GM19324 (cell line): ENCODE measurements around the gene TBC1D22A.
A peak's percentile ranks its signal among the peaks of the same experiment; 100 is the strongest.

Experiments
- ATAC-seq: cut with Tn5 transposase; IDR thresholded peaks from one replicate; pipeline ENCODE4 v1.9.1; 2021; ENCODE audit warnings: mild to moderate bottlenecking, moderate library complexity; ENCODE audit not compliant: unreplicated experiment, low FRiP score

TBC1D22A gene

DNA sequence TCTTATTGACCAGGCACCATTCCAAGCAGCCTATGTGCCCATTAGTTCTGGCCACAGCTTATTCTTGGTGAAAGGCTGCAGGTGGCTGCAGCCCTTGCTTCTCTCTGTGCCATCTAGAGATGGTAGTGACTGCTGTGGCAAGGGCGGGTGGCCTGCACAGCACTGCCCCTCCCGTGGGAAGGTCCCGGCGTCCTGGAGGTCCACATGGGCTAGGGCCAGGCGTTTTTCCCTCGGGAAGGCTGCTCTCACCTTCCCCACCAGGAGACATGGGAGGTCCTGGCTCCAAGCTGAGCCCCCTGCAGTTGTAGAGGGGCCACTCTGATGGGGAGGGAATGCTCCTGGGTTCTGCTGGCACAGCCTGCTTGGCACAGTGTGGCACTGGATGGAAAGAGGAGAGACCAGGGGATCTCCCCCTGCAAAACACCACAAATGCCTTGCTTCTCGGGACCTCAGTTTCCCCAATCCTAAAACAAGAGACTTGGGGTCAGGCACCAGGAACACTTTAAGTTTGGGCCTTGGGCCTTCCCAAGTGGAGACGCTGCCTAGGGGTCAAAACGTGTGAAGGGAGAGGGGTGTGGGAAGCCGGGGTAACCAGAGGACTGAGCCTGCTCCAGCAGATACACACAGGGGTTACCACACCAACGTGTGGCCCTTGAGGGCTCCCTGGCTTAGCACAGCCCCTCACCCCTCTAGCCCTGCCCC is 10.0 kb upstream of the TBC1D22A start:
- no peak for ATAC-seq

DNA sequence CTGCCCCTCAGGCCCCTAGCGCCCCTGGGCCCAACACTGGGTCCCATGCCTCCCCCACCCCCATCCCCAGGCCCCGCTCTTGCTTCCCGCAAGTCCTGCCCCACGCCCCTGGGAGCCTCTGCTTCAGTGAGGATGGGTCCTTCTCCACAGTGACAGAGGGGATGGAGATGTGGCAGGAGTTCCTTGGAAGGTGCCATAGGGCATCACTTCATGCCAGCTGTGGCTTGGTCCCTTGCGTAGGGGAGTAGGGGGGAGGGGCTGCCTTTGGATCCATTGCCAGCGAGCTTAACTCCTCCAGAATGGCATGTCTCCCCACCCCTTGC is 9.5 kb upstream of the TBC1D22A start:
- ATAC-seq: no peak

DNA sequence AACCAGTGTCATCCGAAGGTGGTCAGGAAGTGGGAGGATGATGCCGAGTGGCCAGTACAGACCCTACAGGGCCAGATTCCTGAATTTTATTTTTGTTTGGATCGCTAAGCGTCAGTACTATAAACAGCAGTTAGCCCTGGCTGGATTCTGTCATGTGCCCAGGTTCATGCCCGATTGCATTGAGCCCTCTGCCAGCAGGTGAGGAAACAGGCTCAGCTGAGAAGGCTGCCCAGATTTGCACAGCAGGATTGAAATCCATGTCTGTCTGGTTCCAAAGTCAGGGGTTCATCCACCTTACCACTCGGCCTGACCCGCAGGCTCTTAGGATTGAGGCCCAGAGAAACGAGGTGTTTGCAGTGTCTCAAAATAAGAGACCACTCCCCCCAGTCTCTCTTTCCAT is 9.1 kb upstream of the TBC1D22A start:
- ATAC-seq: no peak

DNA sequence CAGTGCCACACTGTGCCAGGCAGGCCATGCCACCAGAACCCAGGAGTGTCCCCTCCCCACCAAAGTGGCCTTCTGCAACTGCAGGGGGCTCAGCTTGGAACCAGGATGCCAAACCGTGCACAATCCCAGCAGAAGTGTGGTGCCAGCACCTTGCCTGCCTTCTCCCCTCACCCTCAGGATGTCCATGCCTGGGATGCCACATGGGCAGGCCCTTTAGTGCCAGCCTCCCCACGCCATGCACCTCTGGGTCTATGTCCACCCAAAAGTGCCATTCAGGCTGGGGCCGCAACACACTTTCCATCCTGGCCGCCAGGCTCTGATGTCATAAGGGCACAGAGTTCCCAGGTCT is 8.7 kb upstream of the TBC1D22A start:
- no peak for ATAC-seq

DNA sequence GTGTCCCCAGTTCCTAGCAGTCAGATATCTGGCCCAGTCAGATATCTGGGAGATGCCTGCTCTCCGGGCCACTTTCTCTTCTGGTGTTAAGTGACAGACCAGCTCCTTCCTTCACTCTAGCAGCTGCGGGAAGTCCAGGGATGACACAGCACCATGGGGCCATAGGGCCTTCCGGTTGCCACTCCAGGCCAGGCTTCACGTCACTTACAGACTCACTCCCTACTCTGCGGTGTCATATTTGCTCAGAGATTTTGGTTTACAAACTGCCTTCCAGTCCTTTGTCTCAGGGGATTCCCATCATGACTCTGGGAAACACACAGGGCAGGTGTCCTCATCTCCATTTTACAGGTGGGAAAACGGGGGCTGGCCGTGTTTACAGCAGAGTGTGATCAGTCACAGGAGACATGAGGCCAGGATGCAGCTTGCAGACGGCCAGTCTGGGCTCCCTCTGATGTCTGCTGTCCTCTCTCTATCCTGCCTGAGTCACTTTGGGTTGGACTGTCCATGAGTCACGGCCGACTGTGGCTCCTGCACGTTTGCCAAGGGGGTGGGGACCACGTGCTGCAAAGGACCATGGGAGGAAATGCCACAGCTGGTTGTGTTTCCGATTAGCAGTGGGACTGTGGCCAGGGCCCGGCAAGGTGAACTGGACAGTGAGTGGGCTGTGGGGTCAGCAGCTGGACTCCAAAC is 8.2 kb upstream of the TBC1D22A start:
- no peak for ATAC-seq

DNA sequence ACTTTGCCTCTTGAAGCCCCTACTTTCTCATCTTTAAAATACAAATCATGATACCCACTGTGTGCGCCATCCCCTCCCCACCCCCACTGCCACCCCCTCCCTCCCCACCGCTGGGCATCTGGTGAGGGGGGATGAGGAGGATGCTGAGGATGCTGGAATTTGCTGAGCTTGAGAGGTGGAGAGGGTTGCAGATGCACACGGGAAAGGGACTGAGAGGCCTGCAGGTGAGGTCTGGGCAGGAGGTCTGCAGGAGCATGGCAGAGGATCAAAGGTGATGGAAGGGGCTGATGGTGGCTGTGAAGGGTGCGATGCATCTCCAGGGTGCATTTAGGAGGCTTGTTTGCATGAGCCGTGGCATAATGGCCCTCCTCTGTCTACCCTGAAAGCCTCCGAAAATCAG is 7.6 kb upstream of the TBC1D22A start:
- no peak for ATAC-seq

DNA sequence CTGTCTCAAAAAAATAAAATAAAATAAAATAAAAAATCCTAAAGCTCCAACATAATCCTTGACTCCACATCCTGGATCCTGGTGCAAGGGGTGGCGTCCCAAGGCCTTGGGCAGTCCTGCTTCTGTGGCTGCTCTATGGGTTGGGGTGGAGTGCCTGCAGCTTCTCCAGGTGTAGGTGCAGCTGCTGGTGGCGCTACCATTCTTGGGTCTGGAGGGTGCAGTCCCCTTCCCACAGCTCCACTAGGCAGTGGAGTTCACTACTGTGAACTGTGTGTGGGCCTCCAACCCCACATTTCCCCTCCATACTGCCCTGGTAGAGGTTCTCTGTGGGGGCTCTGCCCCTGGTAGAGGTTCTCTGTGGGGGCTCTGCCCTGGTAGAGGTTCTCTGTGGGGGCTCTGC is 6.9 kb upstream of the TBC1D22A start:
- no peak for ATAC-seq

DNA sequence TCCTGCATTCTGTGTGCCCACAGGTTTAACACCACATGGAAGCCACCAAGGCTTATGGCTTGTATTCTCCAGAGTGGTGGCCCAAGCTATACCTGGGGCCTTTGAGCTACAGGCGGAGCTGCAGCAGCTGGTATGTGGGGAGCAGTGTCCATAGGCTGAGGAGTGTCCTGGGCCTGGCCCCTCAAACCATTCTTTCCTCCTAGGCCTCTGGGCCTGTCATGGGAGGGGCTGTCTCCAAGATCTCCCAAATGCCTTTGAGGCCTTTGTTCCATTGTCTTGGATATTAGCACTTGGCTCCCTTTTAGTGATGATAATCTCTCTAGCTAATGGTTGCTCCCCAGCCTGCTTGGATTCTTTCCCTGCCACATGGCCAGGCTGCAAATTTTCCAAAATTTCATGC is 6.4 kb upstream of the TBC1D22A start:
- ATAC-seq: no peak

DNA sequence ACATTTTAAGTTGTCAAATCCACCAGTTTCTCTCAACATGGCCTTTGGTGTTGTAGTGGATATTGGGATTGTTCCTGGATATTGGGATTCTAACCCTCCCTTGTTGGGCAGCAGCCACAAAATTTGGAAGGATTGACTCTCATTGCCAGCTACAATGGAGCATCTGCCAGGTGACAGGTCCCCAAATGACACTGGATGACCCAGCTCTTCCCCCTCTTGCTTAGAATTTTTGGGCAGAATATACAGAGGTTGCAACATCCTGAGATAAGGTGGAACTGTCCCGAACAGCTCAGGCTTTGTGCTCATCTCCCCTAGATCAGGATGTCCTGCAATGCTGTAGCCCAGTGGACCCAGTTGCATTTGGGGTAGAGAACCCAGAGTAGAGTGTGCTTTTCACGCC is 5.3 kb upstream of the TBC1D22A start:
- no peak for ATAC-seq

DNA sequence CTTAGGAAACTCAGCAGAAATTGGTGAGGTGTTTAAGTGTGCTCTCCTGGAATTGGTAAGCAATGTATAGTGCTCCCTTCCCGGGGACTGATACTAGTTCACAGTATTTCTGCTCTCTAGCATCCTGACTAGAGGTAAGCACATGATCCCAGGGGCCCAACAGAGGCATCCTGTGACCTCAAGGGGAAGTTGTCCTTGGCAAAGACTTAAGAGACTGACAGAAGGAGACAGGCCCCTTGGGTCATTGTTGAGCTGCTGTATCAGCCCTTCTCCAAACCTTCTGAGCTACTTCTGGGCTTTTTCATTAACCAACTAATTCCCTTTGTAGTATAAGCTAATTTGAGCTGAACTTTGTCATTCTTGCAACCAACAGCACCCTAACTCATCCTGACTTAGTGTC is 4.3 kb upstream of the TBC1D22A start:
- no peak for ATAC-seq

DNA sequence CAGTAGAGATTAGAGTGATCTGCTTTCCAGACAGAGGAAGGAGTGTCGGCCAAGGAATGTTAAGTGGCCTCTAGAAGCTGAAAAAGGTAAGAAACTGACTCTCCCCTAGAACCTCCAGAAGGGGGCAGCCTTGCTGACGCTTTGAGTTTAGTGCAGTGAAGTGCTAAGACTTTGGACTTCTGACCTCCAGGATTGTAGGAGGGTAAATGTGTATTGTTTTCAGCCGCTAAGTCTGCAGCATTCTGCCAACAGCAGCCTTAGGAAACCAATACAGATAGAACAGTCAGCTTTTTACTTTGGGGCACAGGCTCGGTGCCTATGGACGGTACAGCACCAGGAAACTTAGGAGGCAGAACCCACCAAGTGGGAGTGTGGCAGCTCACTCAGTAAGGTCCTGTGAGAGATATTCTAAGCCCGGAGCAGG is 3.6 kb upstream of the TBC1D22A start:
- no peak for ATAC-seq

DNA sequence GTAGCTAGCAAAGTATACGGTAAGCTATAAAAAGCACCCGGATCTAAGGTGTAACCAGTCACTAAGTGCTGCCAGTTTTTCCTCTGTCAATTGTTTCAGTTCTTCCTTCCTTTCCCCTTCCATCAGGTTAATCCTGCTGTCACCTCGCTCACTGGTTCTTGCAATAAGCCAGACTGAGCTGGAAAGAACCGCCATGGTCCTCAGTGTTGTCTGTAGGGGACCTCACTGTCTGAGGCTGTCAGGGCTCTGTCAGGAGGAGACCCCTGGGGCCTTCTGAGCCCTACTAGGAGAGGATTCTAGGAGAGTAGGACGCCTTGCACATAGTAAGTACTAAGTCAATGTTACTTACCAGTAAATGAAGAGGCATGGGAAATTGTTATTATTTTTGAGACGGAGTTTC is 1.4 kb upstream of the TBC1D22A start:
- no peak for ATAC-seq

DNA sequence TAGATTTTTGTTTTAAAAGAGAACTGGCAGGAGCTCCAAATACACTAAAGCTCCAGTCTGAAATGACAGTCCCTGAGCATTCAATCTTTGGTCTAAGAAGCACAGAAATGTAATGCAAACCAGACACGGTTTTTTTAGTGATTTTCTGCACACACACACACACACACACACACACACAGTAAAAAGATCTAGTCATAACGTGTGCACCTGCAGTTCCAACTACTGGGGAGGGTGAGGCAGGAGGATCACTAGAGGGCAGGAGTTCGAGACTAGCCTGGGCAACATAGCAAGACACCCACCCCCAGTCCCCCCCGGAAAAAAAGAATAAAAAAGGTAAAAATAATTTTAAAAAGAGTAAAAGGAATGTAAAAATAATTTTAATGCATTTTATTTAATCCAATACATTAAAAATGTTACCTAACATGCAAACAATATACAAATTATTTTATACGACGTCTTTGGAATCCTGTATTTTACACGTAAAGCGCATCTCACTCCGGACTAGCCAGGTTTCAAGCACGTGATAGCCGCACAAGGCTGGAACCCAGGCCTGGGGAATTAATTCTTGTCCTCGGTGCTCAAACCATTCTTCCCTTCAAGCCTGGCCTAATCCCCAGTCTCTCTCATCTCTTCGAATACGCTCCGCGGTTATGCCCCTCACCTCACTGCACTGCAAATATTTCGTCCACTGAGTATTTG is 762 bp upstream of the TBC1D22A start:
- no peak for ATAC-seq

DNA sequence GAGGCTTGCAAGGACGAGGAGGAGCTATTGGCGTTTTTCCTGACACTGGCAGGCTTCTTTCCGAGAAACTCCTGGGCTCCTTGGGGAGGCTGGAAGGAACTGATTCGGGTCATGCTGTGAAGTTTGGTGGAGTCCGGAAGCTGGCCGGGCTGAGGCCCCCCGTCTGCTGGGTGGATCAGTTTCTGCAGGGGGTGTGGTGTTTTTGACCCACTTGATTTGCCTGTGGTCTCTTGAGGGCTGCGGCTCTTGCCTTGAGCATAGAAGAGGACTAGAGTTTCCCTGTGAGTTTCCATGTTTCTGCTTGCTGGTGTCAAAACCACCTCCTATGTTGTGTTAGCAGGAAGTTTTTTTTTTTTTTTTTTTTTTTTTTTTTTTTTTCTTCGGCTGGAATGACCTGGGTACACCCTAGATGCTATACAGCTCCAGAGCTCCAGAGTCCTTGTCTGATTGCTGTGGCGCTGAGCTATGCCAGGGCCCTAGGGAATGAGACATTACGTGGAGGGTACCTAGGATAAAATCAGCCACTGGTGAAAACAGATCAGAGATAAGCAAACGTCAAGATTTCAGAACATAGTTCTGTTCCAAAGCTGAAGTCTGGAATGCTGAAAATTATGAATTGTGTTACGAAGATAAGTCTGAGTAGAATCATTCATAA is 728 bp downstream of the TBC1D22A start:
- peak; percentile 58 for ATAC-seq

DNA sequence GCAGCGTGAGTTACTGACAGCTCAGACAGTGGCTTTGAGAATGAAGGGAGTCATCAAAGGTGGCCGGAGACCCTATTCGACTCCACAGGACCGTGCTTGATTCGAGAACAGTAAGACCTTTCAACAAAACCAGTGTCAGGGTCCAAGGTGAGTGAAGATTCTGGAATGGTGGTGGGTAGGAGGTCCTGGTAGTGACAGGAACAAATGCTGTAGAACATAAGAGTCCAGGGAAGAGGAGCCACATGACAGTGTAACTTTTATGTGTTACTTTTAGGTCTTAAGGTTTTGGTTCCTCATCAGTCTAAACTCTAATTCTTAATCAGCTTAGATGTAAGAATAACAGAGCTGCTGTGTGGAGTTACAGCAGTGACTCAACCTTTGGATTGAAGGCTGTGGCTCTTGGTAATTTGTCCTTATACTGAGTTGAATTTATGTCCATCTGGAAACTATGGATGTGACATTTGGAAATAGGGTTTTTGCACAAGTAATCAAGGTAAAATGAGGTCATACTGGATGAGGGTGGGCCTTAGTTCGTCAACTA is 1.8 kb downstream of the TBC1D22A start:
- ATAC-seq: no peak

DNA sequence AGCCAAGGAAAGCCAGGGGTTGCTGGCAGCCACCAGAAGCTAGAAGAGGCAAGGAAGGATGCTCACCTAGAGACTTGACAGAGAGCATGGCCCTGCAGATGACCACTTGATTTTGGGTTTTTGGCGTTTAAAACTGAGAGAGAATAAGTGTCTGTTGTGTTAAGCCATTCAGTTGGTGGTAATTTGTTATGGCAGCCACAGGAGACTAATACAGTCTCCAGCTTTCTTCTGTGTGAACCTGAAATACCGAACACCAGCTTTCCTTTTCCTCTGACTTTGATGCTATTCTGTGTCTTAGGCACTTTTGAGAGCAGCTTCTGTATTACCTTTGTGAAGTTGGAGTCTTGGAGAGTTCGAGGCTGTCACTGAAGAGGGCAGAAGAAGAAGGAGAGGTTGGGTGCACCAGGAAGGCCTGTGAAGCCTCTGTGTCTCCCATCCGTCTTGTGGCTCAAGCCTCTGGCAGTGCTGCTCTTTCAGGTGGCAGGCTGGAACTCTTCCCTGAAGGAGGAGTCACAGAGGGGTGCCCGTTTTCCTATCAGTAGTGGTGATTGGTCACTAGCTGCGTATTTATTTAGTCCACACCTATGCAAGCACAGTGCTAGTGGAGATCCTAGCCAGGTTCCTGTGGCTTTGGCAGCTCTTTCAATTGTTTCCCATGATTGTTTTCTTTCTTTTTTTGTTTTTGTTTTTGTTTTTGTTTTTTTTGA is 2.5 kb downstream of the TBC1D22A start:
- no peak for ATAC-seq

DNA sequence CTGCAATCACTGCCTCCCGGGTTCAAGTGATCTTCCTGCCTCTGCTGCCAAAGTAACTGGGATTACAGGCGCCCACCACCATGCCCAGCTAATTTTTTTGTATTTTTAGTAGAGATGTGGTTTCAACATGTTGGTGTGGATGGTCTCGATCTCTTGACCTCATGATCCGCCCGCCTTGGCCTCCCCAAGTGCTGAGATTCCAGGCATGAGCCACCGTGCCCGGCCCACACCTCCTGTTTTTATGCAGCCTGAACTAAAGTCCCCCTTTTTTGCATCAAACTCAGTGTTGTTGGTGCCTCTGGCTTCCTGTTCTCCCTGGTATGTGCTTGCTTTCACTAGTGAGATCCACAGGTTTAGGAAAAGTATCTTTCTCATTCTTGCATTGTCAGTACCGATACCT is 4.2 kb downstream of the TBC1D22A start:
- no peak for ATAC-seq

DNA sequence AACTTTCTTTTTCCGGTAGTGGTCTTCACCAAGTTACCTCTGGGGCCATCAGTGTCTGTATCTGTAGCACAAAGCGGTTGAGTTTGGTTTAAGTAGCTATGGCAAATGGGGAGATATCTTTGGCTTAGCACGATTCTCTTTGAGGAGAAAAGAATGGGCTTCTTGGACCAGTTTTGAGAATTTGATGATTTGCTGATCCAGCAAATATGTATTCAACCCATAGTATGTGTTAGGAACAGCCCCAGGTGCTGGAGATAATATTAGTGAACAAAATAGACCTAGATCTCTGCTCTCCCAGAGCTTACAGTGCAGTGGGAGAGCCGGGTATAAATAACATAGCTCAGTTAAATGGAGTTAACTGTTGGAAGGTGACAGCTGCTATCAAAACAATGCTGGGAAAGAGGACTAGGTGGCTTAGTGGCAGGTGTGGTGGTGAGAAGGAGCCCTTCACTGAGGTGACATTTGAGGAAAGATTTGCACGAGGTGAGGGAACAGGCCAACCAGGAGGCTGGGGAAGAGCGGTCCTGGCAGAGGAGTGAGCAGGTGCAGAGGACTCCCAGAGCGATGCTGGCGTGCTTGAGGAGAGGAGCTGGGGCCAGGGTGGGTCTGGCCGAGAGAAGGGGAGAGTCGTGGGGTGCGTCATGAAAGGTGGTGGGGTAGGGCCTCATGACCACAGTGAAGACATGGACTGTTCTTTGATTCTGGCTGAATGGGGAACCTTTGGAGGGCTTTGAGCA is 5.0 kb downstream of the TBC1D22A start:
- ATAC-seq: no peak

DNA sequence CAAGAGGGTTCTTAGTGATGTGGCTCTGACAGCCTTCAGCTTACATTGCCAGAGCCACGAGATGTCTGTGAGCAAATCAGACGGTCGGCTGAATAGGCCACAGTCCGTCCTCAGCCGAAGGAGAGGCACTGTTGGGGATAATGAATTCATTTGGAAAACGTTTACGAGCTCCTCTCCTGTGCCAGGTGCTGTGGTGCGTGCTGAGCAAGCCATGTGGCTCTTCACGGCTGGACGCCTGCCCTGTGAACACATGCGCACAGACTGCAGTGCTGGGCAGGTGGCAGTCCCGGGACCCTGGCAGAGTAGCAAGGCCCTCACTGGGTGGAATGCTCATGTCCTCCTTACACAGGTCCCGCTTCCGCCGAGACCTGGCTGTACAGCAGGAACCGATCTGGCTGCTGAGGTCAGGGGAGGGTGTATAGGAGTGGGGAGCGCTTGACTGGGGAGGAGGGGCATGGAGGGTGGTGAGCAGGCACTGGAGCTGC is 6.8 kb downstream of the TBC1D22A start:
- no peak for ATAC-seq

DNA sequence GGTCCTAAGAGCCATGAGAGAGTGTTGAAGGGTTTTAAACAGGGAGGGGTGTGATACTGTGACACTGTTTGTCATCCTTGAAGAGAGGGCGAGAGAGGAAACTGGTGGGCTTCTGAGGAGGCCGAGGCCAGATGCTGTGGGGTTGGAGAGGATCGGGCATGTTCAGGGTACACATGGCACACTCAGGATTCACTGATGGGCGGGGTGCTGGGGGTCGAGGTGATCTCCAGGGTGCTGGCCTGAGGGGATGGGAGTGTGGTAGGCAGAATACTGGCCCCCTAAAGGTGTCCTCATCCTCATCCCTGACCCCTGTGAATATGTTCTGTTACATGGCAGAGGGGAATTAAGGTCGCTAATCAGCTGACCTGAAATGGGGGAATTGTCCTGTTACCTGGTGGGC is 7.3 kb downstream of the TBC1D22A start:
- no peak for ATAC-seq
